Skeletal muscle cell (primary cell): ENCODE measurements around the gene USP49.
"Not testable (repeated sequence)": the region's sequence is repeated elsewhere in the genome, so short reads cannot be mapped to it uniquely, and the experiment has no call there.

Experiments
- DNase-seq: peaks from one replicate; pipeline ENCODE4 v3.0.0-alpha.2; 2010; ENCODE audit warnings: low read depth
- H3K4me3 ChIP-seq: 2 replicates; pipeline ENCODE4 v1.5.1; 2011; ENCODE audit warnings: low read depth, mild to moderate bottlenecking, control low read depth, low read length, moderate library complexity

Gene USP49

GRCh38 chr6:41768545-41769308 is 126.4 kb downstream of the USP49 start:
- H3K4me3 ChIP-seq = no peak overlapping the region
- no peak for DNase-seq

- no peak overlapping the region for H3K4me3 ChIP-seq
- DNase-seq = no peak
Measured at GRCh38 chr6:41767112-41767833, 127.9 kb downstream of the USP49 start.

GRCh38 chr6:41766043-41766664 is 129.0 kb downstream of the USP49 start:
- H3K4me3 ChIP-seq, DNase-seq: not testable (repeated sequence)

- no peak for DNase-seq
- H3K4me3 ChIP-seq = no peak overlapping the region
Measured at GRCh38 chr6:41763470-41763869, 131.7 kb downstream of the USP49 start.

GRCh38 chr6:41759905-41760579 is 135.1 kb downstream of the USP49 start:
- no peak overlapping the region for H3K4me3 ChIP-seq
- DNase-seq = no peak

GRCh38 chr6:41759106-41759904 is 135.9 kb downstream of the USP49 start:
- H3K4me3 ChIP-seq = no peak overlapping the region
- DNase-seq = no peak

- H3K4me3 ChIP-seq = no peak overlapping the region
- no peak for DNase-seq
Measured at GRCh38 chr6:41758641-41759035, 136.5 kb downstream of the USP49 start.

- no peak for DNase-seq
- no peak overlapping the region for H3K4me3 ChIP-seq
Measured at GRCh38 chr6:41757931-41758640, 137.1 kb downstream of the USP49 start.

GRCh38 chr6:41757271-41757670 is 137.9 kb downstream of the USP49 start:
- DNase-seq = no peak
- no peak overlapping the region for H3K4me3 ChIP-seq

GRCh38 chr6:41756354-41756753 is 138.8 kb downstream of the USP49 start:
- H3K4me3 ChIP-seq = no peak overlapping the region
- DNase-seq = no peak

GRCh38 chr6:41755895-41756294 is 139.3 kb downstream of the USP49 start:
- H3K4me3 ChIP-seq = no peak overlapping the region
- DNase-seq = no peak

GRCh38 chr6:41750374-41750773 is 144.8 kb downstream of the USP49 start:
- DNase-seq = no peak
- no peak overlapping the region for H3K4me3 ChIP-seq

- DNase-seq = no peak
- no peak overlapping the region for H3K4me3 ChIP-seq
Measured at GRCh38 chr6:41748542-41748941, 146.6 kb downstream of the USP49 start.

GRCh38 chr6:41748102-41748477 is 147.1 kb downstream of the USP49 start:
- H3K4me3 ChIP-seq = no peak overlapping the region
- DNase-seq = no peak

- no peak within 1 kb of the TSS for H3K4me3 ChIP-seq
- no peak for DNase-seq
Measured at GRCh38 chr6:41747256-41748101, 147.7 kb downstream of the USP49 start, which contains the start of gene PGC. Gene PGC, minus strand, starts transcription at chr6:41747397. Its CDS starts 63 bp downstream, at chr6:41747334.

- no peak for DNase-seq
Measured at GRCh38 chr6:41746107-41746506, 149.1 kb downstream of the USP49 start.

GRCh38 chr6:41744236-41744787 is 150.9 kb downstream of the USP49 start:
- H3K4me3 ChIP-seq = no peak overlapping the region
- DNase-seq = no peak

More at GRCh38 chr6:41746107-41746506, 149.1 kb downstream of the USP49 start:
- H3K4me3 ChIP-seq = no peak overlapping the region
